Neural progenitor cell (in vitro differentiated cells): ENCODE measurements around the gene KAT2B. TPM values are rescaled to one million over a fixed set of nuclear protein-coding genes. Genes with fewer than 3 reads are reported as not detected.

Source experiments
- DNase-seq: peaks from one replicate; pipeline ENCODE4 v3.0.0-alpha.2; 2016; ENCODE audit warnings: low spot score
- H2AFZ ChIP-seq: fragments of 200-600 bp; sonication (generic); replicated peaks from 2 replicates; pipeline ENCODE4 v1.6.1; 2016; ENCODE audit warnings: antibody characterized with exemption
- H3F3A ChIP-seq: fragments of 200-600 bp; sonication (generic); 2 replicates; pipeline ENCODE4 v1.6.1; 2016; ENCODE audit warnings: antibody characterized with exemption, low read depth
- H3K27ac ChIP-seq: fragments of 200-600 bp; sonication (generic); 2 replicates; pipeline ENCODE4 v1.5.1; 2016; ENCODE audit warnings: mild to moderate bottlenecking
- H3K27me3 ChIP-seq: fragments of 200-600 bp; sonication (generic); 2 replicates; pipeline ENCODE4 v1.6.1; 2016; ENCODE audit warnings: mild to moderate bottlenecking, moderate library complexity
- H3K36me3 ChIP-seq: fragments of 200-600 bp; sonication (generic); 2 replicates; pipeline ENCODE4 v1.5.1; 2016
- H3K4me1 ChIP-seq: fragments of 200-600 bp; sonication (generic); 2 replicates; pipeline ENCODE4 v1.6.1; 2016; ENCODE audit warnings: mixed run types
- H3K4me2 ChIP-seq: fragments of 200-600 bp; sonication (generic); 2 replicates; pipeline ENCODE4 v1.6.1; 2016
- H3K4me3 ChIP-seq: fragments of 200-600 bp; sonication (generic); 2 replicates; pipeline ENCODE4 v1.5.1; 2016
- H3K79me2 ChIP-seq: fragments of 200-600 bp; sonication (generic); 2 replicates; pipeline ENCODE4 v1.6.1; 2016; ENCODE audit warnings: low read depth
- H3K9ac ChIP-seq: fragments of 200-600 bp; sonication (generic); 2 replicates; pipeline ENCODE4 v1.6.1; 2016
- H3K9me3 ChIP-seq: fragments of 200-600 bp; sonication (generic); 2 replicates; pipeline ENCODE4 v1.5.1; 2016; ENCODE audit warnings: low read depth
- H4K20me1 ChIP-seq: fragments of 200-600 bp; sonication (generic); 2 replicates; pipeline ENCODE4 v1.6.1; 2016; ENCODE audit warnings: low read depth
- H3K27ac Mint-ChIP-seq: 3 replicates; pipeline ENCODE4 v1.8.0; 2021; ENCODE audit warnings: mixed read lengths
- H3K27me3 Mint-ChIP-seq: 2 replicates; pipeline ENCODE4 v1.8.0; 2022; ENCODE audit warnings: low read depth, mild to moderate bottlenecking, inconsistent platforms, moderate library complexity, mixed read lengths; ENCODE audit not compliant: insufficient read depth
- H3K36me3 Mint-ChIP-seq: 3 replicates; pipeline ENCODE4 v1.8.0; 2021; ENCODE audit warnings: mixed read lengths
- H3K4me1 Mint-ChIP-seq: 3 replicates; pipeline ENCODE4 v1.8.0; 2021; ENCODE audit warnings: mixed read lengths
- H3K4me3 Mint-ChIP-seq: 3 replicates; pipeline ENCODE4 v1.8.0; 2021; ENCODE audit warnings: mild to moderate bottlenecking, moderate library complexity, mixed read lengths
- H3K9me3 Mint-ChIP-seq: 3 replicates; pipeline ENCODE4 v1.8.0; 2020; ENCODE audit warnings: mixed read lengths
- EZH2 ChIP-seq: fragments of 200-600 bp; sonication (generic); IDR thresholded peaks from 2 replicates; pipeline ENCODE4 v1.6.1; 2017; ENCODE audit warnings: antibody characterized with exemption, mild to moderate bottlenecking, moderate library complexity
- EZH2phosphoT487 ChIP-seq: fragments of 200-600 bp; sonication (generic); IDR thresholded peaks from 2 replicates; pipeline ENCODE4 v1.6.1; 2017; ENCODE audit warnings: antibody characterized with exemption
- total RNA-seq: library from RNA; depleted of rRNA; stranded (reverse); fragments of >200 nt; gene quantifications from 2 replicates; pipeline ENCODE4 v1.2.3, GENCODE V29; 2015; ENCODE audit warnings: low replicate concordance
- TF ChIP-seq, protein P1 (sequence below): fragments of 200-600 bp; sonication (generic); IDR thresholded peaks from 2 replicates; pipeline ENCODE4 v1.5.1; 2017; ENCODE audit warnings: antibody characterized with exemption, mild to moderate bottlenecking

KAT2B gene
- total RNA-seq, 1 donor from 2014 or later: 21.6 TPM

DNA sequence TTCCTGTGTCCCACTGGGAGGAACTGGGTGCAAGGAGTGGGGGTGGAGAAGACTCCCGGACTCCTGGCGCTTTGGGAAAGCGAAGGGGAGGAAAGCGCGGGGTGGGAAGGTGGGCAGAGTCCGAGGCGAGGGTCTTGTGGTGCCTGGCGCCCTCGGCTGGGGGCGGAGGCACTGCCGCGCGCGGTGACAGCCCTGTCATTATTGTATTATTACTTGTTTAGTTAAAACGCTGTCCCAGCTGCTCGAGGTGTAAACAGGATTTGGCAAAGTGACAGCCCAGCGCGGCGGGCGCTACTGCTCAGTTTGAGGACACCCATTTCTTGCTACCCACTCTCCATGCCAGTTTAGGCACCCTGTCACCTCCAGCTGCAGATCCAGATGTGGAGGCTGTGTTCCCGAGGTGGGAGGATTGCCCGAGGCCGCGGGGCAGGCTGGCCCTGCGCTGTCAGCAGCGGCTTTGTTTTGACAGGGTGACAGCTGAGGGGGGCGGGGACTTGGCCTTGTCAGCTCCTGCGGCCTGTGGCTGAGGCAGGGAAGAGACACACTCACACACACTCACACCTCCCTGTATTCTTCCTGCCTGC, 1.0 kb downstream of the KAT2B start:
- peak overlapping the region; percentile 97 for H3K4me3 Mint-ChIP-seq
- peaks cover 27% of the 10 kb centered on the region for H3K4me1 ChIP-seq
- H3K79me2 ChIP-seq: peaks cover 53% of the 10 kb centered on the region
- H3K27ac ChIP-seq: peak overlapping the region; percentile 86
- H3K4me2 ChIP-seq: peak overlapping the region; percentile 90
- peaks cover 26% of the 10 kb centered on the region for H4K20me1 ChIP-seq
- H3K27me3 Mint-ChIP-seq: peaks cover 2% of the 10 kb centered on the region
- H3K27me3 ChIP-seq: no peaks in the 10 kb centered on the region
- no peaks in the 10 kb centered on the region for H3K9me3 Mint-ChIP-seq
- TF ChIP-seq EZH2 (peak; percentile 16), EZH2phosphoT487 (no peak)
- TF ChIP-seq, protein P1, sequence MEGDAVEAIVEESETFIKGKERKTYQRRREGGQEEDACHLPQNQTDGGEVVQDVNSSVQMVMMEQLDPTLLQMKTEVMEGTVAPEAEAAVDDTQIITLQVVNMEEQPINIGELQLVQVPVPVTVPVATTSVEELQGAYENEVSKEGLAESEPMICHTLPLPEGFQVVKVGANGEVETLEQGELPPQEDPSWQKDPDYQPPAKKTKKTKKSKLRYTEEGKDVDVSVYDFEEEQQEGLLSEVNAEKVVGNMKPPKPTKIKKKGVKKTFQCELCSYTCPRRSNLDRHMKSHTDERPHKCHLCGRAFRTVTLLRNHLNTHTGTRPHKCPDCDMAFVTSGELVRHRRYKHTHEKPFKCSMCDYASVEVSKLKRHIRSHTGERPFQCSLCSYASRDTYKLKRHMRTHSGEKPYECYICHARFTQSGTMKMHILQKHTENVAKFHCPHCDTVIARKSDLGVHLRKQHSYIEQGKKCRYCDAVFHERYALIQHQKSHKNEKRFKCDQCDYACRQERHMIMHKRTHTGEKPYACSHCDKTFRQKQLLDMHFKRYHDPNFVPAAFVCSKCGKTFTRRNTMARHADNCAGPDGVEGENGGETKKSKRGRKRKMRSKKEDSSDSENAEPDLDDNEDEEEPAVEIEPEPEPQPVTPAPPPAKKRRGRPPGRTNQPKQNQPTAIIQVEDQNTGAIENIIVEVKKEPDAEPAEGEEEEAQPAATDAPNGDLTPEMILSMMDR: peak; percentile 7
- no peaks in the 10 kb centered on the region for H3K9me3 ChIP-seq
- peaks cover 29% of the 10 kb centered on the region for H3K4me1 Mint-ChIP-seq
- peak overlapping the region; percentile 33 for H3K9ac ChIP-seq
- DNase-seq: peak; percentile 77
- H2AFZ ChIP-seq: peak overlapping the region; percentile 75
- peak overlapping the region; percentile 75 for H3K4me3 ChIP-seq
- peaks cover 43% of the 10 kb centered on the region for H3F3A ChIP-seq
- peak overlapping the region; percentile 93 for H3K27ac Mint-ChIP-seq
- no peaks in the 10 kb centered on the region for H3K36me3 ChIP-seq
- no peaks in the 10 kb centered on the region for H3K36me3 Mint-ChIP-seq

DNA sequence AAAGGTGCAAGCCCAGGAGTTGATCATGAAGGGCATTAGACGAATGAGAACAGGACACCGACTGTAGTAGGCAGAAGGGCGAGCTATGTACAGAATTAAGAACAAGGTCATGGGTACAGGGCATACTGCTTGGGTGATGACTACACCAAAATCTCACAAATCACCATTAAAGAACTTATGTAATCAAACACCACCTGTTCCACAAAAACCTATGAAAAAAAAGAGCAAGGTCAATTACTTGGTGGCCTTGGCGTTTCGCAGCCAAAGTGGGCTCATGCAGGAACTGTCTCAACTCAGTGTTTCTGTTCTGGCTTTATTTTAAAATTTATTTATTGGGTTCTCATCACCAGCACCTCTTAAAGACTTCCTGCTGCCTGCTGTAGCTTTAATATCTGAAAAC, 2.1 kb downstream of the KAT2B start:
- Mint-ChIP-seq H3K36me3 (no peaks in the 10 kb centered on the region), H3K9me3 (no peaks in the 10 kb centered on the region), H3K4me3 (no peak overlapping the region), H3K4me1 (peaks cover 30% of the 10 kb centered on the region), H3K27me3 (peaks cover 2% of the 10 kb centered on the region), H3K27ac (no peak overlapping the region)
- Histone ChIP-seq H3K4me1 (peaks cover 33% of the 10 kb centered on the region), H3K27me3 (no peaks in the 10 kb centered on the region), H3K9me3 (no peaks in the 10 kb centered on the region), H2AFZ (no peak overlapping the region), H4K20me1 (peaks cover 26% of the 10 kb centered on the region), H3K27ac (no peak overlapping the region), H3K4me2 (peak overlapping the region; percentile 90), H3F3A (peaks cover 43% of the 10 kb centered on the region), H3K79me2 (peaks cover 61% of the 10 kb centered on the region), H3K9ac (no peak overlapping the region), H3K36me3 (no peaks in the 10 kb centered on the region), H3K4me3 (no peak overlapping the region)
- TF ChIP-seq EZH2 (no peak), EZH2phosphoT487 (no peak)
- TF ChIP-seq, protein P1: no peak
- DNase-seq: no peak

DNA sequence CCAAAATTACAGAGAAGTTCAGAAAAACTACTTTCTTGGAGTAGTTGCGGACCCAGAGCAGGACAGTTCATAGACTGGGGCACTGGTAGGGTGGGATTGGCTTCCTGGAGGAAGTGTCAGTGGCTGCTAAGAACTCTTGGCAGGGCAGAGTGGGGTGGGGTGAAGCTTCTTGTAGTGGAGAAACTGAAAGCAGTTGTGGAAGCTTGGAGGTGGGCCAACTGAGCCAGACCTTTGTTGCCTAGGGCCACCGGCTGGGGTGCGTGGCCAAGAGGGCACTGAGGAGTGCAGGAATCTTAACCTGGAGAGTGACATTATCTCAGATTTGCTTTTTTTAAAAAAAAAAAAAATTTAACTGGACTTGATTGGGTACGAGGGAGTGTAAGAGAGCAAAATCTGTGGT, 3.1 kb downstream of the KAT2B start:
- no peak overlapping the region for H2AFZ ChIP-seq
- no peak for DNase-seq
- Mint-ChIP-seq H3K9me3 (no peaks in the 10 kb centered on the region), H3K4me1 (peaks cover 35% of the 10 kb centered on the region), H3K4me3 (no peak overlapping the region), H3K27ac (no peak overlapping the region), H3K27me3 (peaks cover 2% of the 10 kb centered on the region), H3K36me3 (no peaks in the 10 kb centered on the region)
- no peak overlapping the region for H3K4me3 ChIP-seq
- TF ChIP-seq, protein P1: no peak
- TF ChIP-seq EZH2phosphoT487: no peak
- no peak for TF ChIP-seq EZH2
- H3K36me3 ChIP-seq: no peaks in the 10 kb centered on the region
- H3K27me3 ChIP-seq: no peaks in the 10 kb centered on the region
- peaks cover 72% of the 10 kb centered on the region for H3K79me2 ChIP-seq
- no peak overlapping the region for H3K4me2 ChIP-seq
- peaks cover 33% of the 10 kb centered on the region for H3F3A ChIP-seq
- H3K27ac ChIP-seq: no peak overlapping the region
- H3K4me1 ChIP-seq: peaks cover 31% of the 10 kb centered on the region
- H4K20me1 ChIP-seq: peaks cover 26% of the 10 kb centered on the region
- H3K9me3 ChIP-seq: no peaks in the 10 kb centered on the region
- no peak overlapping the region for H3K9ac ChIP-seq
